ENCODE results near the gene CYP19A1.

DNA sequence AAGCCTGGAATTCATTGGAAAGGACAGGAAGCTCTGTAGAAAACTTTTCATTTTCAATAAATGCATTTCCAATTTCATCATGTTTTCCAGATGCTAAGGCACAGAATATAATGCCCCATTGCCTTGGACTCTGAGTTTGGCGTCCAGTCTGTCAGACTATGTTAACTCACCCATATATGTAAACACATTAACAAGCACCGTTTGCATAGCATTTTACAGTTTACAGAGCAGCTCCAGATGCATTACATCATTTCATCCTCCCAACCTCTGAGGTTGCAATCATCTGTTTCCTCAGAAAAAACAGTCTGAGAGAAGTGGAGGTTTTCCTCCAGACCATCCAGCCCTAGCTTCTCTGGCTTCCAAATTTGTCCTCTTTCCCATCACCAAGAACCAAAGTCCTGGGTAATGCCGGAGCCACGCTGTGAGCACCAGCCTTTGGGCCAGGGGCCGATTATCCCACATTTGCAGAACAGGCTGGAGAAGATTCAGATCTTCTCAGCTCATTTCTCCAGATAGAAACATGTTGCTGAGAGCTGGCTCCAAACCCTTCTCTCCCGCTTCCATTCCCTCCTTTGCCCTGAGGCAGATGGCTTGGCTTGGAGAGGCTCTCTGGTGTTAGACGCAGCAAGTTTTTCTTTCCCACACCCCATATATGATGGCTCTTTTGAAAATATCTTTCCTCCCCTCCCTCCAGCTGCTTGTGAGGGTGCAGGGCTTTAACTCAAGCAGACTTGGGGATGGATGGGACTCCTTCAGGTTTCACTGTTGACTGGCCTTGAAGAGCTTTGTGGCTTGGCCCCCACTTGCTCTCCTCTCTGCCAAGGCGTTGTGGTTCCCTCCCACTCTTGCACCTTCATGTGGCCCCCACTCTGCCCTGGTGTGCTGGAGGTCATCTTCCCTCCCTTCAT is 26.0 kb downstream of the CYP19A1 start:
- no peak for TF ChIP-seq POLR2A (IDR thresholded peaks at IDR 0.05; ENCODE audit: low read length)
- no peak for TF ChIP-seq GATA1 (IDR thresholded peaks at IDR 0.05; ENCODE audit: low read depth, low read length)

All from erythroblast (primary cell).